Measurements from ENCODE around the gene CPNE4.
"Not testable (repeated sequence)": the region's sequence is repeated elsewhere in the genome, so short reads cannot be mapped to it uniquely, and the experiment has no call there.

Gene CPNE4

DNA sequence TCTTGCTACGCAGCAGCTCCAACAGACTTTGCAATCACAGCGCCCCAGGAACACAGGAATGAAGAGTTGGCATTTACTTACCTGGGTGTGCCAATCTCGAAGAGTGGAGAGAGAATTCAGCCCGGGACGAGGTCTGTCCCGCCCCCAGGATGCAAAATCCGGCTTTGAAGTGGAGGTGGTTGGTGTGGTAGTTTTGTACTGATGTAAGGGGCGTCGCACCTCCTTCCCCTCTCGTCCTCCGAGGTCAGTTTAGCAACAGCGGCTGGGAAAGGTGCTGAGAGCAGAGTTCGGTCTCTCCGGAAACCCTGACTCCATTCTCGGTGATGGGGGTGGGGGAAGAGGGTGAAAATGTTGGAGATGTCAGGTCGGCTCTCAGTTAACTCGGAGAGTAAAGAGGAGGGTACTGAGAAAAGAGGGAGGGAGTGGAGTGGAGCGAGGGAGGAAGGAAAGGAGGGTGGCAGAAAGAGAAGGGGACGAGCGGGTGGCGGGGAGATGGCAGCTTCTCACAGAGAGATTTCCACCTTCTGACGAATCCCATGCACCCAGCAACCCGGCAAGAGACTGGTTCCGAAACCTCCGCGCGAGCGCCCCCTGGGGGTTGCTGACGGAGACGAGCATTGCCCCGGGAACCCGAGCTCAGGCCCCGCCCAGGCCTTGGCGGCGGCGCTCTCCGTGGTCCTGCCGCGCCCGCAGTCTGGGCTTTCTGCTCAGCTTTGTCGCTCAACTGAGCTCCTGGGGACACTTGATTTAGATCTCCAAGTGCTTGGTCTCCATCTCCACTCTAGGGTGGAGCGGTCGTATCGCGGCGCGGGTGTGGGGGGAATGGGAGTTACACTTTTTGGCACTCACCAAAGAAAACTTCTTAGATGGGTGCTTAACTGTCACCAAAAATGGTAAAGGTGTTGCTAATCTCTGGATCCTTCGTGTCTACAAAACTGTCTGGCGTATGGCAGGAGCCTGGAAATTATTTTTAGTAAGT lies at the start of gene CPNE4:
CPNE4 (minus strand) TSS at position 529 of the 979 bp plus-strand sequence.
- Mint-ChIP-seq H3K27ac (no peak within 1 kb of the TSS), H3K27me3 (peaks cover 57% of the 10 kb centered on the region), H3K4me3 (peak within 1 kb of the TSS; percentile 38), H3K9me3 (ENCODE audit: low read depth) (no peaks in the 10 kb centered on the region), H3K4me1 (ENCODE audit: low read depth) (peaks cover 9% of the 10 kb centered on the region), H3K36me3 (peaks cover 3% of the 10 kb centered on the region)

- no peaks in the 10 kb centered on the region for H3K4me1 Mint-ChIP-seq (ENCODE audit: low read depth)
- H3K27me3 Mint-ChIP-seq, result no peaks in the 10 kb centered on the region
- H3K4me3 Mint-ChIP-seq, result no peak overlapping the region
- H3K9me3 Mint-ChIP-seq (ENCODE audit: low read depth), result no peaks in the 10 kb centered on the region
- no peak overlapping the region for H3K27ac Mint-ChIP-seq
- no peaks in the 10 kb centered on the region for H3K36me3 Mint-ChIP-seq
Observed at GRCh38 chr3:132083583-132084279, 48.9 kb upstream of the CPNE4 start.

DNA sequence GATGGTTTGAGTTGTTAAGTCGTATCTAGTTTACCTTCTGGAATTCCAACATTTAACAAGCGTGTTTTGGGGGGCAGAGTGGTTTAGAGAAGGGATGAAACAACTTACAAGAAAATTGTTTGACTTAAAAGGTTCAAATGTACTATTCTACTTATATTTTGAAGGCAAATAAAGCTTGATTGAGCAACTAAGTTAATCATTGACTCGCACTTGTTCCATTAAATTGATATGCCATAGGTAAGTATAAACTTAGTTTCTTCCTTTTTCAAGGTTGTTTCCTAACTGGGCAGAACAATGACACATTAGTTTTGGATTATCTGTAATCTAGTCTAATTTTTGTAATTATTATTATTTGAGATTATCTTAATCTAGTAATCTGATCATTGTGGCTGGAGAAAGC lies 48.3 kb upstream of the CPNE4 start:
- H3K9me3 Mint-ChIP-seq (ENCODE audit: low read depth), result no peaks in the 10 kb centered on the region
- H3K27me3 Mint-ChIP-seq, result no peaks in the 10 kb centered on the region
- no peaks in the 10 kb centered on the region for H3K4me1 Mint-ChIP-seq (ENCODE audit: low read depth)
- no peak overlapping the region for H3K27ac Mint-ChIP-seq
- no peak overlapping the region for H3K4me3 Mint-ChIP-seq
- no peaks in the 10 kb centered on the region for H3K36me3 Mint-ChIP-seq

DNA sequence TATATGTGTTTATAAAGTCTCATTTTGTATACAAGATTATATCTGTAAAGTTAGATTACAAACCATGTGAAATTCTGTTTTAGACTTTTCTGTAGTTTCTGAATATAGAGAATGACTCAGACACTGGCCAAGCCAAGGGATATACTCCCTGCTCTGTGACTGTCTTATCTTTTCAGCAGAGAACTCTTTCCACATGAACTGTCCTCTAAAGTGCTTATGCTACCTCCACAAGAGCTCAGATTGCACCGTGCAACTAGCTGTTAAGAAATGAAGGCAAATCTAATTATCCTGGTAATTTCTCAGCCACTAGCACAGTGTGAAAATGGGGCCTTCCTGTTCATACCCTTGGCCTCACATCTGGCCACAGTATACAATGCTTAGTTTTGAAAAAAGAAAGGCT lies 44.3 kb upstream of the CPNE4 start:
- H3K36me3 Mint-ChIP-seq, result no peaks in the 10 kb centered on the region
- H3K27me3 Mint-ChIP-seq, result peaks cover 1% of the 10 kb centered on the region
- no peaks in the 10 kb centered on the region for H3K9me3 Mint-ChIP-seq (ENCODE audit: low read depth)
- H3K27ac Mint-ChIP-seq, result no peak overlapping the region
- H3K4me1 Mint-ChIP-seq (ENCODE audit: low read depth), result no peaks in the 10 kb centered on the region
- H3K4me3 Mint-ChIP-seq, result no peak overlapping the region

GRCh38 chr3:132073771-132074170 lies 39.0 kb upstream of the CPNE4 start:
- H3K9me3 Mint-ChIP-seq (ENCODE audit: low read depth), result no peaks in the 10 kb centered on the region
- peaks cover 1% of the 10 kb centered on the region for H3K27me3 Mint-ChIP-seq
- no peak overlapping the region for H3K4me3 Mint-ChIP-seq
- no peaks in the 10 kb centered on the region for H3K4me1 Mint-ChIP-seq (ENCODE audit: low read depth)
- H3K36me3 Mint-ChIP-seq, result no peaks in the 10 kb centered on the region
- H3K27ac Mint-ChIP-seq, result no peak overlapping the region

DNA sequence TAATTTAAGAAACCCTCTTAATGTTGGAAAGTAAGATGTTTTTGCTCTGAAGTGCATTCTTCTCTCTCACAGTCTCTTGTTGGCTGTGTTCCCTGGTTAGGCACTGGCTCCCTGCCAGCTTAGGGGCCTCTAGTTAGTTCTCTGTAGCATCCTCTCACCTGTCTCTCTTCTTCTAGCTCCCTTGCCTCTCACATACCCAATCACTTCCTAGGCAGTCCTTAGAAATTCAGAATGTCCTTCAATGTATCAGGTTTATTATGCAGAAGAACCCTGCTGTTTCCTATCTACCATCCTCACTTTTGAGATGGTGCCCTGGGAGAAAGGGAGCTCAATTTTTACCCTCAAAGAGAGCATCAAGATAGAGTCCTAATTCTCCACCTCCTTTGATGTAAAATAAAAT lies 36.2 kb upstream of the CPNE4 start:
- H3K36me3 Mint-ChIP-seq, result no peaks in the 10 kb centered on the region
- no peaks in the 10 kb centered on the region for H3K27me3 Mint-ChIP-seq
- no peaks in the 10 kb centered on the region for H3K4me1 Mint-ChIP-seq (ENCODE audit: low read depth)
- no peaks in the 10 kb centered on the region for H3K9me3 Mint-ChIP-seq (ENCODE audit: low read depth)
- H3K4me3 Mint-ChIP-seq, result no peak overlapping the region
- no peak overlapping the region for H3K27ac Mint-ChIP-seq

- Mint-ChIP-seq H3K36me3 (no peaks in the 10 kb centered on the region), H3K4me1 (ENCODE audit: low read depth) (no peaks in the 10 kb centered on the region), H3K4me3 (no peak overlapping the region), H3K27me3 (peaks cover 2% of the 10 kb centered on the region), H3K27ac (no peak overlapping the region), H3K9me3 (ENCODE audit: low read depth) (no peaks in the 10 kb centered on the region)
Observed at GRCh38 chr3:132064114-132064513, 29.3 kb upstream of the CPNE4 start.

GRCh38 chr3:132062535-132062934 lies 27.7 kb upstream of the CPNE4 start:
- Mint-ChIP-seq H3K27ac (no peak overlapping the region), H3K9me3 (ENCODE audit: low read depth) (no peaks in the 10 kb centered on the region), H3K4me1 (ENCODE audit: low read depth) (no peaks in the 10 kb centered on the region), H3K36me3 (no peaks in the 10 kb centered on the region), H3K27me3 (peaks cover 2% of the 10 kb centered on the region), H3K4me3 (no peak overlapping the region)

DNA sequence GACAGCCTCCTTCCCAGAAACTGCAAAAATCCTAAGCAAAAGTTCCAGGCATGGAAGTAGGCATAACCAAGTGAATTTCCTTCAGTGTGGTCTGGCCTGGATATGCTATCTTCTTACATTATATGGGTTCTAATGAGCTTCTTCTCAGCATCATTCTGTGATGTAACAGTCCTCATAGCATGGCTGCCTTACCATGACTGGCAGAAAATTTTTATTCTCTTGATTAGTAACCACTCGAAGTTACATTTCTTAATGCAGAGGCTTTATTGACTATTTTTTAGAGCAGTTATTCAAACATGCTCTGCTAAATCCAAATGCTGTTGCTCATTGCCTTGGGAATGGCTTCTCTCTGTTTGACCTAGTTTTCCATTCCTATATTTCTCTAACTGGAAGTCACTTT lies 21.1 kb upstream of the CPNE4 start:
- Mint-ChIP-seq H3K9me3 (ENCODE audit: low read depth) (no peaks in the 10 kb centered on the region), H3K4me3 (no peak overlapping the region), H3K36me3 (no peaks in the 10 kb centered on the region), H3K27me3 (peaks cover 1% of the 10 kb centered on the region), H3K27ac (no peak overlapping the region), H3K4me1 (ENCODE audit: low read depth) (no peaks in the 10 kb centered on the region)

GRCh38 chr3:132047209-132047608 lies 12.4 kb upstream of the CPNE4 start:
- H3K4me1 Mint-ChIP-seq (ENCODE audit: low read depth), result no peaks in the 10 kb centered on the region
- no peaks in the 10 kb centered on the region for H3K27me3 Mint-ChIP-seq
- H3K9me3 Mint-ChIP-seq (ENCODE audit: low read depth), result no peaks in the 10 kb centered on the region
- H3K27ac Mint-ChIP-seq, result no peak overlapping the region
- no peaks in the 10 kb centered on the region for H3K36me3 Mint-ChIP-seq
- no peak overlapping the region for H3K4me3 Mint-ChIP-seq

DNA sequence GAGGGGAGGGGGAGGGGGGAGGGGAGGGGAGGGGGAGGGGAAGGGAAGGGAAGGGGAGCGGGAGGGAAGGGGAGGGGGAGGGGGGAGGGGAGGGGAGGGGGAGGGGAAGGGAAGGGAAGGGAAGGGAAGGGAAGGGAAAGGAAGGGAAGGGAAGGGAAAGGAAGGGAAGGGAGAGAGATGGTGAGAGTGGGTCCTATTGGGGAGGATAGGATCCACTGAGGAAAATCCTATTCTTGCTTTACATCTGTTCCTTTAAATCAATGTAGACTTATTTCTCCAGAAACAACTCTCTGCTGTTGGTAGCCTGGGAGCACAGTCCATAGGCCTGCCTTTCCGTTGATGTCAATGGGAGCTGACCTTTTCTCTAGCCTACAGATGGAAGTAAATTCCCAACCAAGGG lies 10.1 kb upstream of the CPNE4 start:
- H3K27me3 Mint-ChIP-seq; H3K27ac Mint-ChIP-seq; H3K36me3 Mint-ChIP-seq; H3K4me3 Mint-ChIP-seq; H3K9me3 Mint-ChIP-seq (ENCODE audit: low read depth); H3K4me1 Mint-ChIP-seq (ENCODE audit: low read depth): not testable (repeated sequence)

- Mint-ChIP-seq H3K9me3 (ENCODE audit: low read depth) (no peaks in the 10 kb centered on the region), H3K27me3 (peaks cover 12% of the 10 kb centered on the region), H3K4me1 (ENCODE audit: low read depth) (no peaks in the 10 kb centered on the region), H3K4me3 (no peak overlapping the region), H3K27ac (no peak overlapping the region), H3K36me3 (no peaks in the 10 kb centered on the region)
Observed at GRCh38 chr3:132042681-132043080, 7.9 kb upstream of the CPNE4 start.

DNA sequence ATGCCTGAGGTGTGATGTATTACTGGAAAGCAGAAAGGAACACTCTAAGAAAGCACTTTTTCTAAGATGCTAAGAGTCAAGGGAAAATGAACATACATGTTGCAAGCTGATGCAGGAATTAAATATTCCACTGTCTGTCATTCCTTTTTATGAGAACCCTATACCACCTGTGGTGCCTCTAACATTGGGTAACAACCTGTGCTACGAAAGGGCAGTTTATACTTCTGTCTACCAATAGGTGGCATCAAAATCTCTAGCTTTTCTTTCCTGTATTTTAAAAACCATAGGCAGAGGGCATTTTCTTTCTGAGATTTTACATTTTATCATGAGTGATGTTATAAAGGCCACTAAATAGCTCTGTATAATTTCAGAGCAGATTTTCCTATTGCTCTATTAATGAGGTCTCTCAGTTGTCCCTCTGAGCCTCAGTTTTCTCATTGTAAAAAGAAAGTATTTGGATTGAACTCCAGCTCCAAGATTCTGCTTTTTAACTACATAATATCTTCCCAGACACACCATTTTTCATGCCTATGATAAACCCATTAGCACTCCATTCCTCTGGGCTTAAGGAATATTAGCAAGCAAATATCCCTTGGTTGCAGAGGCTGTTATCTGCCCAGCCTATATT lies 3.5 kb upstream of the CPNE4 start:
- Mint-ChIP-seq H3K27ac (no peak overlapping the region), H3K9me3 (ENCODE audit: low read depth) (no peaks in the 10 kb centered on the region), H3K27me3 (peaks cover 44% of the 10 kb centered on the region), H3K4me1 (ENCODE audit: low read depth) (peaks cover 9% of the 10 kb centered on the region), H3K4me3 (no peak overlapping the region), H3K36me3 (peaks cover 3% of the 10 kb centered on the region)

DNA sequence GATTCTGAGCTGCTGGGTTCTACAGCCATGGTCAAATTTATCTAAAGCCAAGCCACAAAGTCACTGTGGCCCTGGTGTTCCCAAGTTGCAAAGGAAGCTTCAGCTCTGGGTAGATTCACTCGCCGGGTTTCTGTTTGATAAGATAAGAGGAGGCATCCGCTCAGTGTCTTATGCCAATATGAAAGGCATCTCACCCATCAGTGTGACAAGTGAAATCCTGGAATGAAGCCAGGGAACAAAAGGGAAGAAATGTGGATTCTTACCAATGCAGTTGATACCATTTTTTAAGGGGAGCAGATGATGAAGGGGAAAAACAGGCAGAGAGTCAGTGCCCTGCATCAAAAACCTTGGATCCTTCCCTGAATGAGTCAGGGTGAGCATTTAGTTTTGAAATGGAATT lies 2.8 kb upstream of the CPNE4 start:
- H3K9me3 Mint-ChIP-seq (ENCODE audit: low read depth), result no peaks in the 10 kb centered on the region
- peaks cover 3% of the 10 kb centered on the region for H3K36me3 Mint-ChIP-seq
- H3K4me1 Mint-ChIP-seq (ENCODE audit: low read depth), result peaks cover 9% of the 10 kb centered on the region
- H3K27me3 Mint-ChIP-seq, result peaks cover 49% of the 10 kb centered on the region
- H3K4me3 Mint-ChIP-seq, result no peak overlapping the region
- no peak overlapping the region for H3K27ac Mint-ChIP-seq

DNA sequence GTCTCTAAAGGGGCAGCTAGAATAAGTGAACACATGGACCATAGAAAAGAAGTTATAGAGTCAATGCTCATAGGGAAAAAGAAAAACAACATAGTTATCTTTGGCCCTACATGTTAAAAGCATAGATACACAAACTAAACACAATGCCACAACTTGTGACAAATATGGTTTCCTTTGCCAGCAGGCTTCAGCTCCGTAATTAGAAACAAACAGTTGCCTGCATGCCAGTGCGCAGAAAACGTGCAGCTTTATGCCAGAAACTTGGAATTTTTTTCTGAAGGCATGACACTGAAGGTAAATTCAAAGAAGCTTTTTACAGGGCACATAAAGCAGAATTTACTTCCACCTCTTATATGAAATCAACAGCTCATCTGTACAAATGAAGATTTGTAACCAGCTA lies 2.2 kb upstream of the CPNE4 start:
- H3K4me3 Mint-ChIP-seq, result no peak overlapping the region
- H3K27ac Mint-ChIP-seq, result no peak overlapping the region
- peaks cover 54% of the 10 kb centered on the region for H3K27me3 Mint-ChIP-seq
- no peaks in the 10 kb centered on the region for H3K9me3 Mint-ChIP-seq (ENCODE audit: low read depth)
- peaks cover 3% of the 10 kb centered on the region for H3K36me3 Mint-ChIP-seq
- peaks cover 9% of the 10 kb centered on the region for H3K4me1 Mint-ChIP-seq (ENCODE audit: low read depth)

Data from activated naive CD8-positive, alpha-beta T cell (primary cell).